Measurements from ENCODE around the gene CEBPE. TPM values are rescaled to one million over a fixed set of nuclear protein-coding genes. Genes with fewer than 3 reads are reported as not detected.

CEBPE gene
- total RNA-seq, 2 experiments from 2014 or later: 1.1 to 2.3 TPM

- Histone ChIP-seq H3K4me2 (ENCODE audit: low read length) (no peak overlapping the region), H3K36me3 (ENCODE audit: insufficient read depth, low read length) (no peaks in the 10 kb centered on the region), H3K4me1 (ENCODE audit: insufficient read depth, low read length, poor library complexity, severe bottlenecking) (no peaks in the 10 kb centered on the region), H3K9me3 (ENCODE audit: low read length) (no peaks in the 10 kb centered on the region), H4K20me1 (ENCODE audit: insufficient read depth, low read length) (no peaks in the 10 kb centered on the region), H3K27ac (ENCODE audit: low read depth, low read length, poor library complexity, severe bottlenecking) (no peak overlapping the region), H3K9me2 (ENCODE audit: insufficient read depth, low read length) (no peaks in the 10 kb centered on the region), H2AFZ (ENCODE audit: low read length) (no peak overlapping the region), H3K4me3 (ENCODE audit: low read depth, low read length, poor library complexity, severe bottlenecking) (no peak overlapping the region), H3K79me2 (ENCODE audit: insufficient read depth, low read depth, low read length) (no peaks in the 10 kb centered on the region)
- DNase-seq (ENCODE audit: low spot score): no peak
- intact Hi-C loops (cut with micrococcal nuclease; ENCODE audit: unreplicated experiment): no loop called here
- POLR2A ChIA-PET: no interaction called here
- no TSS peak for BruUV-seq (replicated peaks)
- CTCF ChIA-PET (ENCODE audit: unreplicated experiment): no interaction called here
- TF ChIP-seq EZH2phosphoT487 (IDR thresholded peaks at IDR 0.05; ENCODE audit: borderline replicate concordance, low read depth, low read length) (no peak), CTCF (conservative IDR thresholded peaks at IDR 0.05; ENCODE audit: low read length) (no peak)
These were observed 28.6 kb upstream of the CEBPE start for GRCh38 chr14:23147676-23148075.

GRCh38 chr14:23146980-23147379 lies 27.9 kb upstream of the CEBPE start:
- Histone ChIP-seq H3K27ac (ENCODE audit: low read depth, low read length, poor library complexity, severe bottlenecking) (no peak overlapping the region), H3K4me1 (ENCODE audit: insufficient read depth, low read length, poor library complexity, severe bottlenecking) (no peaks in the 10 kb centered on the region), H2AFZ (ENCODE audit: low read length) (no peak overlapping the region), H3K4me2 (ENCODE audit: low read length) (no peak overlapping the region), H3K9me2 (ENCODE audit: insufficient read depth, low read length) (no peaks in the 10 kb centered on the region), H3K4me3 (ENCODE audit: low read depth, low read length, poor library complexity, severe bottlenecking) (no peak overlapping the region), H4K20me1 (ENCODE audit: insufficient read depth, low read length) (no peaks in the 10 kb centered on the region), H3K79me2 (ENCODE audit: insufficient read depth, low read depth, low read length) (no peaks in the 10 kb centered on the region), H3K9me3 (ENCODE audit: low read length) (no peaks in the 10 kb centered on the region), H3K36me3 (ENCODE audit: insufficient read depth, low read length) (no peaks in the 10 kb centered on the region)
- intact Hi-C loops (cut with micrococcal nuclease; ENCODE audit: unreplicated experiment): no loop called here
- no peak for TF ChIP-seq CTCF (conservative IDR thresholded peaks at IDR 0.05; ENCODE audit: low read length)
- TF ChIP-seq EZH2phosphoT487 (IDR thresholded peaks at IDR 0.05; ENCODE audit: borderline replicate concordance, low read depth, low read length): no peak
- no TSS peak for BruUV-seq (replicated peaks)
- CTCF ChIA-PET (ENCODE audit: unreplicated experiment): no interaction called here
- DNase-seq (ENCODE audit: low spot score): no peak
- POLR2A ChIA-PET: no interaction called here

GRCh38 chr14:23146351-23146910 lies 27.4 kb upstream of the CEBPE start:
- CTCF ChIA-PET (ENCODE audit: unreplicated experiment): no interaction called here
- H3K4me2 ChIP-seq (ENCODE audit: low read length): no peak overlapping the region
- H4K20me1 ChIP-seq (ENCODE audit: insufficient read depth, low read length): no peaks in the 10 kb centered on the region
- no peaks in the 10 kb centered on the region for H3K79me2 ChIP-seq (ENCODE audit: insufficient read depth, low read depth, low read length)
- POLR2A ChIA-PET: no interaction called here
- H3K9me2 ChIP-seq (ENCODE audit: insufficient read depth, low read length): no peaks in the 10 kb centered on the region
- no peak for DNase-seq (ENCODE audit: low spot score)
- no peak overlapping the region for H3K4me3 ChIP-seq (ENCODE audit: low read depth, low read length, poor library complexity, severe bottlenecking)
- no peaks in the 10 kb centered on the region for H3K36me3 ChIP-seq (ENCODE audit: insufficient read depth, low read length)
- H3K27ac ChIP-seq (ENCODE audit: low read depth, low read length, poor library complexity, severe bottlenecking): no peak overlapping the region
- H3K9me3 ChIP-seq (ENCODE audit: low read length): no peaks in the 10 kb centered on the region
- H3K4me1 ChIP-seq (ENCODE audit: insufficient read depth, low read length, poor library complexity, severe bottlenecking): no peaks in the 10 kb centered on the region
- BruUV-seq (replicated peaks): no TSS peak
- no peak overlapping the region for H2AFZ ChIP-seq (ENCODE audit: low read length)
- TF ChIP-seq CTCF (conservative IDR thresholded peaks at IDR 0.05; ENCODE audit: low read length): no peak
- intact Hi-C loops (cut with micrococcal nuclease; ENCODE audit: unreplicated experiment): no loop called here
